K562 (cell line): ENCODE measurements around the gene GATAD2B. TPM values are rescaled to one million over a fixed set of nuclear protein-coding genes. Genes with fewer than 3 reads are reported as not detected.

ENCODE experiments used
- ATAC-seq: fragments of 200-7000 bp; cut with Tn5 transposase; 3 replicates; pipeline ENCODE4 v1.9.1; 2020; ENCODE audit warnings: moderate library complexity
- BruUV-seq: library from RNA; stranded (reverse); fragments of 400-500 nt; replicated peaks from 2 replicates; lab custom pipeline; 2021; lab: Mats Ljungman, UMichigan
- CTCF ChIA-PET: fragments of 300-600 bp; formaldehyde crosslinking; extraction: SDS; loops from one replicate; lab custom pipeline; 2021; ENCODE audit warnings: low intra/inter-chr PET ratio; lab: Yijun Ruan, JAX
- POLR2A ChIA-PET: fragments of 300-600, 350-650 bp; sonication (Branson Sonifier 250); formaldehyde crosslinking; extraction: SDS; loops from one replicate; lab custom pipeline; 2021; ENCODE audit warnings: antibody characterized with exemption, inconsistent platforms; lab: Yijun Ruan, JAX
- DNase-seq, 4 experiments: peaks; one replicate each; pipeline versions ENCODE4 v3.0.0 to v3.0.0-alpha.2; 2011 to 2018; ENCODE audit warnings: low spot score in 3 of 4, mixed read lengths in 3 of 4; ENCODE audit errors: extremely low read depth in 1 of 4
- FAIRE-seq: peaks from 2 replicates; lab custom pipeline; 2011; peaks lifted over from hg19 to GRCh38; lab: Jason Lieb, UNC
- H2AFZ ChIP-seq: 2 replicates; pipeline ENCODE4 v1.6.0; 2011; ENCODE audit warnings: low read depth, low read length, control low read depth, inconsistent platforms
- H3K27ac ChIP-seq: fragments of 200-600 bp; 3 replicates; pipeline ENCODE4 v1.8.0; 2011; ENCODE audit warnings: low read depth, mild to moderate bottlenecking, control low read depth, inconsistent platforms, low read length, moderate library complexity, mixed read lengths; ENCODE audit errors: extremely low read depth
- H3K27me3 ChIP-seq, 2 experiments: fragments of 300-600 bp in 1 of 2; 2 replicates in 1 of 2; 3 replicates in 1 of 2; pipeline versions ENCODE4 v1.6.0 to v1.8.0; 2011; ENCODE audit warnings: inconsistent platforms in 2 of 2, low read length in 2 of 2, mild to moderate bottlenecking in 1 of 2, mixed read lengths in 1 of 2, moderate library complexity in 1 of 2; ENCODE audit not compliant: control insufficient read depth in 2 of 2, insufficient read depth in 2 of 2
- H3K36me3 ChIP-seq: fragments of 300-600 bp; 3 replicates; pipeline ENCODE4 v1.8.0; 2011; ENCODE audit warnings: mild to moderate bottlenecking, low read length, inconsistent platforms; ENCODE audit not compliant: control insufficient read depth, insufficient read depth
- H3K4me1 ChIP-seq, 2 experiments: fragments of 200-600 bp in 1 of 2; replicated peaks in 1 of 2; 2 replicates in 1 of 2; 3 replicates in 1 of 2; pipeline versions ENCODE4 v1.5.1 to v1.8.0; 2011; ENCODE audit warnings: inconsistent platforms in 2 of 2, low read length in 2 of 2, mild to moderate bottlenecking in 1 of 2, mixed read lengths in 1 of 2, moderate library complexity in 1 of 2; ENCODE audit not compliant: control insufficient read depth in 2 of 2, insufficient read depth in 2 of 2
- H3K4me2 ChIP-seq: 2 replicates; pipeline ENCODE4 v1.6.1; 2011; ENCODE audit warnings: low read length, control low read depth, inconsistent platforms, mixed read lengths; ENCODE audit not compliant: insufficient read depth
- H3K4me3 ChIP-seq: fragments of 200-600 bp; sonication (generic), shearing (Covaris generic); 2 replicates; pipeline ENCODE4 v1.5.1; 2016; ENCODE audit warnings: control low read depth, inconsistent platforms
- H3K79me2 ChIP-seq: fragments of 200-600 bp; 3 replicates; pipeline ENCODE4 v1.8.0; 2011; ENCODE audit warnings: low read length, inconsistent platforms; ENCODE audit not compliant: control insufficient read depth, insufficient read depth
- H3K9ac ChIP-seq, 2 experiments: 2 replicates each; pipeline versions ENCODE4 v1.6.0 to v1.6.1; 2011; ENCODE audit warnings: low read depth in 2 of 2, low read length in 2 of 2, control low read depth in 1 of 2, inconsistent platforms in 1 of 2, mild to moderate bottlenecking in 1 of 2, mixed read lengths in 1 of 2; ENCODE audit not compliant: insufficient read depth in 1 of 2
- H3K9me1 ChIP-seq: one replicate; pipeline ENCODE4 v1.6.0; 2011; ENCODE audit warnings: inconsistent platforms, mild to moderate bottlenecking, low read length, moderate library complexity; ENCODE audit not compliant: control insufficient read depth, insufficient read depth
- H3K9me3 ChIP-seq: replicated peaks from 2 replicates; pipeline ENCODE4 v1.5.1; 2011; ENCODE audit warnings: low read depth, low read length, inconsistent platforms; ENCODE audit not compliant: control insufficient read depth, insufficient read depth
- H4K20me1 ChIP-seq: replicated peaks from 2 replicates; pipeline ENCODE4 v1.6.1; 2011; ENCODE audit warnings: low read length, inconsistent platforms, mixed read lengths; ENCODE audit not compliant: control insufficient read depth, insufficient read depth
- ETV1 ChIP-seq: fragments of 450-650 bp; conservative IDR thresholded peaks from 2 replicates; pipeline ENCODE4 v1.6.1; 2016; ENCODE audit warnings: missing genetic modification characterization, control low read depth, low read depth, missing compliant biosample characterization
- FOXJ3 ChIP-seq: sonication (generic); formaldehyde crosslinking; IDR thresholded peaks from 2 replicates; pipeline ENCODE4 v1.4.0; 2020; ENCODE audit warnings: mild to moderate bottlenecking, missing genetic modification reagents
- GATAD2A ChIP-seq: fragments of 450-650 bp; IDR thresholded peaks from 2 replicates; pipeline ENCODE4 v1.6.1; 2017
- KLF16 ChIP-seq: IDR thresholded peaks from 2 replicates; pipeline ENCODE4 v1.6.1; 2016; ENCODE audit warnings: antibody characterized with exemption
- LCOR ChIP-seq: sonication (generic); formaldehyde crosslinking; IDR thresholded peaks from 2 replicates; pipeline ENCODE4 v1.8.0; 2022; ENCODE audit warnings: mild to moderate bottlenecking, missing genetic modification reagents
- MCM5 ChIP-seq: fragments of 450-650 bp; IDR thresholded peaks from 2 replicates; pipeline ENCODE4 v1.6.1; 2016; ENCODE audit warnings: low read depth
- NKRF ChIP-seq: fragments of 450-650 bp; IDR thresholded peaks from 2 replicates; pipeline ENCODE4 v1.6.1; 2016; ENCODE audit warnings: borderline replicate concordance
- PHB2 ChIP-seq: fragments of 450-650 bp; IDR thresholded peaks from 2 replicates; pipeline ENCODE4 v1.6.1; 2017; ENCODE audit warnings: low read depth
- PHF20 ChIP-seq: fragments of 450-650 bp; IDR thresholded peaks from 2 replicates; pipeline ENCODE4 v1.6.1; 2018; ENCODE audit not compliant: partially characterized antibody
- PKNOX1 ChIP-seq: fragments of 450-650 bp; IDR thresholded peaks from 2 replicates; pipeline ENCODE4 v1.6.1; 2016
- PTRF ChIP-seq: fragments of 450-650 bp; IDR thresholded peaks from 2 replicates; pipeline ENCODE4 v1.6.1; 2016; ENCODE audit warnings: mild to moderate bottlenecking, missing genetic modification characterization, missing compliant biosample characterization
- ZNF699 ChIP-seq: fragments of 250-450 bp; sonication (Bioruptor Pico); IDR thresholded peaks from 2 replicates; pipeline ENCODE4 v1.8.0; 2021; ENCODE audit warnings: mild to moderate bottlenecking, moderate library complexity; ENCODE audit not compliant: insufficient replicate concordance
- ZNF77 ChIP-seq: fragments of 250-450 bp; sonication (Bioruptor Pico); IDR thresholded peaks from 2 replicates; pipeline ENCODE4 v1.5.0; 2020
- WGBS: fragments of 100-300 bp; shearing (Covaris generic); methylation state at CpG from one replicate; pipeline ENCODE4 v1.1.6; 2016; ENCODE audit warnings: low coverage, mixed read lengths; ENCODE audit not compliant: insufficient coverage; ENCODE audit errors: missing lambda C conversion rate; 5-methylcytosine and 5-hydroxymethylcytosine counted together
- in situ Hi-C: fragments of 300-500 bp; cut with MboI; formaldehyde crosslinking; loops from 4 replicates; pipeline ENCODE4 v1.15.0; 2018; ENCODE audit warnings: inconsistent platforms, mixed read lengths
- intact Hi-C: fragments of 100-400 bp; cut with micrococcal nuclease; formaldehyde crosslinking; loops from 2 replicates; pipeline ENCODE4 v1.14.2; 2022
- polyA plus RNA-seq, 8 experiments: library from polyadenylated mRNA; depleted of rRNA in 4 of 8; stranded (reverse) in 5 of 8; unstranded in 3 of 8; fragments of >200 nt; fragmentation: Nextera tagmentation in 2 of 8; fragmentation: Illumina TruSeq in 1 of 8; extraction: Ambion mirVana in 2 of 8; extraction: Trizol in 1 of 8; gene quantifications; 2 replicates each; pipeline versions ENCODE4 v1.2.1 to v1.2.3, GENCODE V29; 2011 to 2014; ENCODE audit warnings: inconsistent platforms in 1 of 8, missing spikeins in 1 of 8
- total RNA-seq, 7 experiments: library from RNA; depleted of rRNA in 6 of 7; stranded (reverse); fragments of >200 nt in 6 of 7; fragmentation: Illumina TruSeq in 2 of 7; extraction: Trizol in 2 of 7; gene quantifications; 2 replicates each; pipeline versions ENCODE4 v1.2.1 to v1.2.3, GENCODE V29; 2011 to 2021; ENCODE audit warnings: low replicate concordance in 1 of 7

GATAD2B gene
- total and polyA plus RNA-seq, 9 of the 15 experiments (the other 6 are each of a cell fraction or from before 2014, with no cell fraction given): 1.5 to 40.2 (median 4.9) TPM

DNA sequence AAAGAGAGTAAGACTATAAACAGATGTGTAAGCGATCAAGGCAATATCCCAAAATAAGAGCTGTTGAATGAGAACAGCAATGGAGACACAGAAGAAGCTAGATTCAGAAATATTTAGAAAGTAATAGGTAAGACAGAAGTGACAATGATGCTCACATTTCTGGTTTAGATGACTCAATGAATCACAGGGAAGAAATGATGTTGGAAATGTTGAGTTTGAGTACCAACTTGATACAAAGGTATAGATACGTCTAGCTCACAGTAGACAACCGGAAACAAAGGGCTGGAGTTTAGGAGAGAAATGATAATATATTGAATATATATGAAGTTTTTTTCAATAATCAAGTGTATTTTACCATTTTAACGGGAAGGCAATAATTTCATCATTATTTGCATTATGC lies 6.5 kb downstream of the GATAD2B start:
- Histone ChIP-seq H3K27ac (no peak overlapping the region), H3K79me2 (peaks cover 96% of the 10 kb centered on the region), H3K4me3 (no peak overlapping the region), H3K36me3 (peaks cover 44% of the 10 kb centered on the region; the same call in 2 of the 3 replicates), H3K4me2 (no peak overlapping the region), H2AFZ (no peak overlapping the region), H3K9me3 (no peaks in the 10 kb centered on the region), H3K9me1 (no peaks in the 10 kb centered on the region), H3K9ac (no peak overlapping the region), H3K4me1 (peaks cover 9 to 26% of the 10 kb centered on the region in 2 experiments), H3K27me3 (no peaks in the 10 kb centered on the region), H4K20me1 (peaks cover 21% of the 10 kb centered on the region)
- in situ Hi-C loops: no loop called here
- 94% methylated on average over 4 of the region's 4 CpGs for WGBS
- FAIRE-seq (no peak), DNase-seq (no peak), ATAC-seq (no peak)
- ChIA-PET POLR2A (interaction anchor here (0.7 to 0.8 kb wide), 2 partner anchors 16 to 31 kb away, joined by 3 to 4 read pairs; no protein-coding TSS in a partner anchor), CTCF (interaction anchor here (0.7 kb wide), 1 partner anchor 267 kb away, joined by 3 read pairs; no protein-coding TSS in a partner anchor)
- intact Hi-C loops: no loop called here
- TF ChIP-seq ZNF77 (CRISPR knock-in tag): no peak
- no TSS peak for BruUV-seq

DNA sequence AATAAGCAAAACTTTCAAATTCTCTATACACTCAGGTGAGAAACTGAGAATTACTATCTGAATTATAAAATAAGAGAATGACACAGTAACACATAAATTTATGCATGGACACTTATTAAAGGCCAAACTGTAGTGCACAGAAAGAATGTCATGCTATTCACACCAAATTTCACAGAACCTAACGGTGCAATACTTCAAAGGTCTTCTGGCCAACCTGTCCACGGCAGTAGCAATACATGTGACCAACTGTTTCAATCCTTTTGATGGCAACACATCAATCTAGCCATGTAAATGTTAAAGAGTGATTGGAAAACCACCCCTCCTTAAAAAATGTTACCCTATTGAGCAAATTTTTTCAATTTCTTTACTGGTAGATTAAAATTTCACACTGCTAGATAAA lies 10.4 kb downstream of the GATAD2B start:
- no peaks in the 10 kb centered on the region for H3K4me1 ChIP-seq
- no peak overlapping the region for H3K27ac ChIP-seq
- H3K4me2 ChIP-seq: no peak overlapping the region
- TF ChIP-seq PTRF (tag) (no peak), PHB2 (no peak), PHF20 (no peak), ZNF699 (no peak), FOXJ3 (no peak), MCM5 (no peak), GATAD2A (no peak), KLF16 (no peak), PKNOX1 (no peak), LCOR (CRISPR knock-in tag) (no peak), ETV1 (tag) (no peak), NKRF (no peak)
- TF ChIP-seq, all 486 proteins: peak for 0
- FAIRE-seq (no peak), DNase-seq (no peak), ATAC-seq (no peak)
- no TSS peak for BruUV-seq
- Histone ChIP-seq H3K4me3 (no peak overlapping the region), H3K9ac (no peak overlapping the region), H3K9me1 (no peaks in the 10 kb centered on the region), H3K27me3 (no peaks in the 10 kb centered on the region), H4K20me1 (no peaks in the 10 kb centered on the region), H3K9me3 (no peaks in the 10 kb centered on the region), H3K36me3 (peaks cover 31% of the 10 kb centered on the region), H2AFZ (no peak overlapping the region), H3K79me2 (peaks cover 92% of the 10 kb centered on the region)
- 74% methylated on average over 2 of the region's 2 CpGs for WGBS
- intact Hi-C loops: no loop called here
- in situ Hi-C loops: no loop called here
- ChIA-PET CTCF (no interaction called here), POLR2A (interaction anchor here (2.3 kb wide), 1 partner anchor 9 kb away, joined by 12 read pairs; the partner anchor contains the start of gene GATAD2B)
